Progenitor cell of endocrine pancreas (in vitro differentiated cells): ENCODE results near the gene L1TD1. TPM values are rescaled to one million over a fixed set of nuclear protein-coding genes. Genes with fewer than 3 reads are reported as not detected.
"Not testable (repeated sequence)": the region's sequence is repeated elsewhere in the genome, so short reads cannot be mapped to it uniquely, and the experiment has no call there.

Experiments used
- DNase-seq: peaks from one replicate; pipeline ENCODE4 v3.0.0; 2021; ENCODE audit warnings: low spot score; ENCODE audit not compliant: unreplicated experiment
- H3K27ac Mint-ChIP-seq: 2 replicates; pipeline ENCODE4 v1.8.0; 2021; ENCODE audit warnings: mild to moderate bottlenecking, moderate library complexity, mixed read lengths
- H3K27me3 Mint-ChIP-seq: 2 replicates; pipeline ENCODE4 v1.8.0; 2021; ENCODE audit warnings: mixed read lengths
- H3K36me3 Mint-ChIP-seq: 2 replicates; pipeline ENCODE4 v1.8.0; 2022; ENCODE audit warnings: mixed read lengths; ENCODE audit not compliant: insufficient read depth
- H3K4me1 Mint-ChIP-seq: 2 replicates; pipeline ENCODE4 v1.8.0; 2021; ENCODE audit warnings: low read depth, mixed read lengths
- H3K4me3 Mint-ChIP-seq: 2 replicates; pipeline ENCODE4 v1.8.0; 2021; ENCODE audit warnings: low read depth, mild to moderate bottlenecking, moderate library complexity, mixed read lengths
- H3K9me3 Mint-ChIP-seq: 2 replicates; pipeline ENCODE4 v1.8.0; 2021; ENCODE audit warnings: low read depth, mixed read lengths
- CTCF ChIP-seq: fragments of 200-600 bp; sonication (generic); IDR thresholded peaks from one replicate; pipeline ENCODE4 v1.5.0; 2021; ENCODE audit warnings: antibody characterized with exemption, mild to moderate bottlenecking; ENCODE audit not compliant: unreplicated experiment
- total RNA-seq: library from RNA; stranded (reverse); gene quantifications from 2 replicates; pipeline ENCODE4 v1.2.1, GENCODE V29; 2021

L1TD1 gene
- total RNA-seq, 1 donor from 2014 or later: 2.7 TPM

- H3K27ac Mint-ChIP-seq: peak overlapping the region; percentile 59
- no peaks in the 10 kb centered on the region for H3K9me3 Mint-ChIP-seq
- peaks cover 20% of the 10 kb centered on the region for H3K4me1 Mint-ChIP-seq
- TF ChIP-seq CTCF: no peak
- H3K27me3 Mint-ChIP-seq: no peaks in the 10 kb centered on the region
- no peaks in the 10 kb centered on the region for H3K36me3 Mint-ChIP-seq
- no peak overlapping the region for H3K4me3 Mint-ChIP-seq
- DNase-seq: no peak
These were observed 17.9 kb upstream of the L1TD1 start for GRCh38 chr1:62176597-62177312.

GRCh38 chr1:62177621-62178020, 17.0 kb upstream of the L1TD1 start:
- H3K9me3 Mint-ChIP-seq: no peaks in the 10 kb centered on the region
- no peak overlapping the region for H3K27ac Mint-ChIP-seq
- H3K4me3 Mint-ChIP-seq: no peak overlapping the region
- H3K27me3 Mint-ChIP-seq: no peaks in the 10 kb centered on the region
- no peaks in the 10 kb centered on the region for H3K36me3 Mint-ChIP-seq
- peaks cover 26% of the 10 kb centered on the region for H3K4me1 Mint-ChIP-seq
- TF ChIP-seq CTCF: no peak
- DNase-seq: no peak

GRCh38 chr1:62178372-62178771, 16.3 kb upstream of the L1TD1 start:
- no peaks in the 10 kb centered on the region for H3K36me3 Mint-ChIP-seq
- H3K4me3 Mint-ChIP-seq: no peak overlapping the region
- TF ChIP-seq CTCF: no peak
- H3K27ac Mint-ChIP-seq: no peak overlapping the region
- H3K4me1 Mint-ChIP-seq: peaks cover 32% of the 10 kb centered on the region
- peaks cover 2% of the 10 kb centered on the region for H3K27me3 Mint-ChIP-seq
- H3K9me3 Mint-ChIP-seq: no peaks in the 10 kb centered on the region
- DNase-seq: no peak

- H3K36me3 Mint-ChIP-seq, H3K27ac Mint-ChIP-seq, H3K9me3 Mint-ChIP-seq, DNase-seq, H3K27me3 Mint-ChIP-seq, H3K4me3 Mint-ChIP-seq: not testable (repeated sequence)
- H3K4me1 Mint-ChIP-seq: peaks cover 35% of the 10 kb centered on the region
These were observed 14.6 kb upstream of the L1TD1 start for GRCh38 chr1:62180054-62180453.

GRCh38 chr1:62180639-62181038, 14.0 kb upstream of the L1TD1 start:
- DNase-seq: no peak
- H3K36me3 Mint-ChIP-seq: no peaks in the 10 kb centered on the region
- peaks cover 35% of the 10 kb centered on the region for H3K4me1 Mint-ChIP-seq
- H3K27ac Mint-ChIP-seq: no peak overlapping the region
- peaks cover 2% of the 10 kb centered on the region for H3K27me3 Mint-ChIP-seq
- H3K4me3 Mint-ChIP-seq: no peak overlapping the region
- TF ChIP-seq CTCF: no peak
- no peaks in the 10 kb centered on the region for H3K9me3 Mint-ChIP-seq

GRCh38 chr1:62181532-62181931, 13.1 kb upstream of the L1TD1 start:
- H3K36me3 Mint-ChIP-seq: no peaks in the 10 kb centered on the region
- H3K4me3 Mint-ChIP-seq: no peak overlapping the region
- no peaks in the 10 kb centered on the region for H3K9me3 Mint-ChIP-seq
- no peak overlapping the region for H3K27ac Mint-ChIP-seq
- no peak for DNase-seq
- peaks cover 2% of the 10 kb centered on the region for H3K27me3 Mint-ChIP-seq
- peaks cover 35% of the 10 kb centered on the region for H3K4me1 Mint-ChIP-seq
- TF ChIP-seq CTCF: no peak

GRCh38 chr1:62182157-62182556, 12.5 kb upstream of the L1TD1 start:
- DNase-seq, H3K27ac Mint-ChIP-seq, H3K4me3 Mint-ChIP-seq, H3K36me3 Mint-ChIP-seq, H3K9me3 Mint-ChIP-seq, H3K27me3 Mint-ChIP-seq: not testable (repeated sequence)
- peaks cover 35% of the 10 kb centered on the region for H3K4me1 Mint-ChIP-seq

GRCh38 chr1:62183164-62184020, 11.3 kb upstream of the L1TD1 start:
- H3K27ac Mint-ChIP-seq, H3K36me3 Mint-ChIP-seq, H3K27me3 Mint-ChIP-seq, DNase-seq, H3K9me3 Mint-ChIP-seq: not testable (repeated sequence)
- Mint-ChIP-seq H3K4me1 (peaks cover 26% of the 10 kb centered on the region), H3K4me3 (peak overlapping the region; percentile 24)
